Adrenal gland (tissue), 5 donors: ENCODE results near the gene PANK2.

ENCODE experiments used
- POLR2A ChIP-seq, 2 donors: fragments of 450-650 bp; IDR thresholded peaks; one replicate each; pipeline ENCODE4 v1.6.1; 2017; ENCODE audit warnings: antibody characterized with exemption in 2 of 2, mild to moderate bottlenecking in 2 of 2, moderate library complexity in 1 of 2
- TF ChIP-seq, protein P1 (sequence below), 6 experiments: fragments of 450-650 bp in 4 of 6; fragments of 200-600 bp in 2 of 6; sonication (generic) in 1 of 6; IDR thresholded peaks; 1 replicate in 5 of 6; 2 replicates in 1 of 6; pipeline versions ENCODE4 v1.5.1 to v1.8.0; 2016 to 2021; ENCODE audit warnings: antibody characterized with exemption in 6 of 6, mild to moderate bottlenecking in 2 of 6, moderate library complexity in 1 of 6
- donor health status: DM: no; HTN: no; CAD: no.

DNA sequence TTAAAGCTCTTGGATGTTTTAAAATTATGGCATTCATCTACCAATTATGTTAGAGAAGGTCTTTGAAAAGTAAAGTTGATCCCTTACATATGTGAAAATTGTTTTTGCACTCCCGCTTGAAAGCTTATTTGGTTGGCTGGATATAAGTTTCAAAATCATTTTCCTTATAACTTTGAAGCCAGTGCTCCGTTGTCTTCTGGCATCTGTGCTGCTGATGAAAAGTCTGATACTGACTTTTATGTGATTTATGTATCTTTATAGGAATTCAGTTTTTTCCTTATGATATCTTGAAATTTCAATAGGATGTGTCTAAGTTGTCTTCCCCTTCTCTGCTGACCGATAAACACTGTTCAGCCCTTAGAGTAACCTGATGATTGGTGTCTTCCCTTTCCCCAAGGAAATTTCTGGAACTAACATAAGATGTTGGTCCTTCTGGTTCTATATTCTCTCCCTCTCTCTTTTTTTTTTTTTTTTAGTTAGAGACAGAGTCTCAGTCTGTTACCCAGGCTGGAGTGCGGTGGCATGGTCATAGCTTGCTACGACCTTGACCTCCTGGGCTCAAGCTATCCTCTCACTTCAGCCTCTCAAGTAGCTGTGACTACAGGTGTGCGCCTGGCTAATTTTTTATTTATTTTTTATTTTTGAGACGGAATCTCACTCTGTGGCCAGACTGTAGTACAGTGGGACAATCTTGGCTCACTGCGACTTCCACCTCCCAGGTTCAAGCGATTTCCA is 12.7 kb downstream of the PANK2 start:
- TF ChIP-seq, protein P1, sequence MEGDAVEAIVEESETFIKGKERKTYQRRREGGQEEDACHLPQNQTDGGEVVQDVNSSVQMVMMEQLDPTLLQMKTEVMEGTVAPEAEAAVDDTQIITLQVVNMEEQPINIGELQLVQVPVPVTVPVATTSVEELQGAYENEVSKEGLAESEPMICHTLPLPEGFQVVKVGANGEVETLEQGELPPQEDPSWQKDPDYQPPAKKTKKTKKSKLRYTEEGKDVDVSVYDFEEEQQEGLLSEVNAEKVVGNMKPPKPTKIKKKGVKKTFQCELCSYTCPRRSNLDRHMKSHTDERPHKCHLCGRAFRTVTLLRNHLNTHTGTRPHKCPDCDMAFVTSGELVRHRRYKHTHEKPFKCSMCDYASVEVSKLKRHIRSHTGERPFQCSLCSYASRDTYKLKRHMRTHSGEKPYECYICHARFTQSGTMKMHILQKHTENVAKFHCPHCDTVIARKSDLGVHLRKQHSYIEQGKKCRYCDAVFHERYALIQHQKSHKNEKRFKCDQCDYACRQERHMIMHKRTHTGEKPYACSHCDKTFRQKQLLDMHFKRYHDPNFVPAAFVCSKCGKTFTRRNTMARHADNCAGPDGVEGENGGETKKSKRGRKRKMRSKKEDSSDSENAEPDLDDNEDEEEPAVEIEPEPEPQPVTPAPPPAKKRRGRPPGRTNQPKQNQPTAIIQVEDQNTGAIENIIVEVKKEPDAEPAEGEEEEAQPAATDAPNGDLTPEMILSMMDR (IDR thresholded peaks at IDR 0.05), result no peak
- TF ChIP-seq POLR2A (IDR thresholded peaks at IDR 0.05), result no peak
